Measurements from ENCODE around the gene UQCR10.

The UQCR10 gene

GRCh38 chr22:29798318-29798717 lies 31.1 kb downstream of the UQCR10 start:
- no peak for DNase-seq (ENCODE audit: low read depth)

DNA sequence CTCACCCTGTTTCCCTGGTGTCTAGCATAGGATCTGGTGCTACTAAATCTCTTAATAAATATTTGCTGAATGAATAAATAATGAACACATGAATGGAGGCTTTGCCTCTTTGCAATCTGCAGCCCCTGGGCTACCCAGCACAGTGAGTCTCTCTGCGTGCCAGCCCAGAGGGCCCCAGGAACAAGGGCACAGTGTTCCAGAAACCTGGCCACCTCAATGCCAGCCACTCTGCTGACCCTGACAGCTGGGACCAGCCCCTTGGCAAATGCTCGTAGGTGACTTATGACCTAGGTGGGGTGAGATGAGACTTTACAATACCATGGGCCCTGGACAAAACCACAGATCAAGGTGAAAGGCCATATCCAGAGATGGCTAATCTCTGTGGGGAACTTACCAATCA lies 31.6 kb downstream of the UQCR10 start:
- DNase-seq (ENCODE audit: low read depth): no peak

- peak; percentile 94 for DNase-seq (ENCODE audit: low read depth)
These were observed 32.1 kb downstream of the UQCR10 start for GRCh38 chr22:29799217-29799680.

DNA sequence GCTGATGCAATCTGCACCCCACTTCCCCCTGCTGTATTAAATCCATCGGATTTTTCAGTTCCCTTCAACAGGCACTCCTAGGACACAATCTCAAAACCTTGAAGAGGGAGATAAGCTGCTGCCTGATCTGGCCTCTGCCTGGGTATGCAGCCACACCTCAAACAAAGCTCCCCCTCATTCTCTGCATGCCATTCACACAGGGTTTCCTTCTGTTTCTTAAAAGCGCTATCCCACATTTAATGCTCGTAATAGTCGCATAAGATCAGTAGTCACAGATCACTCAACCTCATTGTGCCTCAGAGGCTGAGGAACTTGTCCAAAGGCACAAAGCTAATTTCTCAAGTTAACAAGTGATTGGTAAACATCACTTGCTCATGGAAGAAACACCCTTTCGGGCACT lies 34.0 kb downstream of the UQCR10 start:
- no peak for DNase-seq (ENCODE audit: low read depth)

GRCh38 chr22:29801796-29802195 lies 34.6 kb downstream of the UQCR10 start:
- no peak for DNase-seq (ENCODE audit: low read depth)

DNA sequence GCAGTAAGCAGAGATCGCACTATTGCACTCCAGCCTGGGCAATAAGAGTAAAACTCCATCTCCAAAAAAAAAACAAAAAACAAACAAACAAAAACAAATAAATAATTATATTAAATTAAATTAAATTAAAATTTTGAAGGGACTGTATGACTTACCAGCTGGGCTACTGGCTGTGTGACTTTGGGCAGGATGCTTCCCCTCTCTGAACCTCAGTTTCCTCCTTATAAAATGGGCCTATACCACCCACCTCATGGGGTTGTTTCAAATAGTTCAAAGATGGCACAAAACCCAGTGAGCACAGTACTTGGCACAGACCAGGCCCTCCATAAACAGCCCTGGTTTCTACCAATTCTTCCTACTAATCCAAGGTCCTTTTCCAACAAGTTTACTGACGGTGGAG lies 36.0 kb downstream of the UQCR10 start:
- DNase-seq (ENCODE audit: low read depth): no peak

DNA sequence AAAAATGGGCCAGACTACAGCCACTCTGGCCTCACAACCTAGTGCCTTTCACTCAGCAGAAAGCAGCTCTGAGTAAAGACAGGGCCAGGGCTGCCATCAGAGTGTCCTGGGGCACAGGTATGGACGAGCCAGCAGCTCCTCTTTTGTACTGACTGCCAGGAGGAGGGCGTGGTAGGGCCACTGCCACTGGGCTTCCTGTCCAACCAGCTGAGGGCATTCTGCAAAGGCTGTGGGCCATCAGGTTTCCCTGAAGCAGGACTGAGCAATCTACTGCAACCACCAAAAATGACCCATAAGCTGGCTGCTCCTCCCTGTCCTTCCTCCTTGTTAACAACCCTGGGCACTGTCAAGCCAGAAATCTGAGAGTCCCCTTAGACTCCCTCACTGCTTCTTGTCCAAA lies 37.8 kb downstream of the UQCR10 start:
- no peak for DNase-seq (ENCODE audit: low read depth)

GRCh38 chr22:29806196-29806595 lies 39.0 kb downstream of the UQCR10 start:
- no peak for DNase-seq (ENCODE audit: low read depth)

DNA sequence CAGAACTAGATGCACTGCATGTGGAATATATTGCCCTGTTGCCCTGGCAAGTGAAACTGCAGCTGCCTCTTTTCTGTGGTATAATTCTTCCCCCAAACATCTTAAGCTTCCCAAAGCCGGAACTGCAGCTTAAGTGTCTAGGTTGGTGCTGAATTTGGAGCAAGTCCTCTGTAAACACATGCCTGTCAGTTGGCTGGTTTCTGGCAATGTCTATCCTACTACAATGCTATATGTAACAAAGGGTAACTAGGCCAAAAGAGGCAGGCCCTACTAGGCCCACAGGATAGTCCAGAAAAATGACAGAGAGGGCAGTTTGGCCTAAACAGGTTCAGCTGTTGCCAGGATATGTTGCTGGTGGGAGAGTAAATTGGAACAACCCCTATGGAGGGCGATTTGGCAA lies 43.0 kb downstream of the UQCR10 start:
- no peak for DNase-seq (ENCODE audit: low read depth)

DNA sequence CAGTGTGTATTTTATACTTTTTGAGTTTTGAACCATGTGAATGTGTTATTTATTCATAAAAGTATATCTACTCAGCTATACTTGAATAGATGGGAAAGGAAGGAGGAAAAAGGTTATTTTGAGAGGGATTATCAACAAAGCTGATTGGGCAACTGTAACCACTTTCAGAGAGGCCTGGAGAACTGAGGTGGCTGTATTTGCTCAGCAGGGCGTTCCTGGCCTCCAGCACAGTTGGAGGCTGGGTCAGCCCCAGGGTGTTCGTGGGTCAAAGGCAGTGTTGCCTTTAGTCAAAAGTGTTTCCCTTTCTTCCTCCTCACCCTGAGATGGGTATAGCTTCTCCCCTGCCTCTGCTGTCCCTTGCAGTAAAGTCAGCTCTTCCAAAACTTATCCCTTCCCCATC lies 44.2 kb downstream of the UQCR10 start:
- no peak for DNase-seq (ENCODE audit: low read depth)

DNA sequence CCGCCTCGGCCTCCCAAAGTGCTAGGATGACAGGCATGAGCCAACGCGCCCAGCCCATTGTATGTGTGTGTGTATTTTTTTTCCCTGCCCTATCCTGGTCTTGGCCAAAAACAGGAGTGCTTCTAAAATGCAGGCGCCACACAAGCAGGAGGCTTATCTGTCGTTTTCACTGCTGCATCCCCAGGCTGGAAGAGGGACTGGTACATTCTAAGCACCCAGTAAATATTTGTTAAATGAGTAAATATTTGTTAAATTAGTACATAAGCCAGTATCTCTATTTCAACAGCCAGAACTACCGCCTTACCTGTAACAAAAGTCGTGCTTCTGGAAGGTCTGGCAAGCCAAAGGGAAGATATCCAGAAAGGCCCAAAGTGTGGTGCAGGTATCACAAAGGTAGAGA lies 46.0 kb downstream of the UQCR10 start:
- no peak for DNase-seq (ENCODE audit: low read depth)

- DNase-seq (ENCODE audit: low read depth): no peak
These were observed 46.4 kb downstream of the UQCR10 start for GRCh38 chr22:29813563-29813962.

GRCh38 chr22:29814003-29814402 lies 46.8 kb downstream of the UQCR10 start:
- no peak for DNase-seq (ENCODE audit: low read depth)

- DNase-seq (ENCODE audit: low read depth): no peak
These were observed 48.4 kb downstream of the UQCR10 start for GRCh38 chr22:29815580-29815979.

DNA sequence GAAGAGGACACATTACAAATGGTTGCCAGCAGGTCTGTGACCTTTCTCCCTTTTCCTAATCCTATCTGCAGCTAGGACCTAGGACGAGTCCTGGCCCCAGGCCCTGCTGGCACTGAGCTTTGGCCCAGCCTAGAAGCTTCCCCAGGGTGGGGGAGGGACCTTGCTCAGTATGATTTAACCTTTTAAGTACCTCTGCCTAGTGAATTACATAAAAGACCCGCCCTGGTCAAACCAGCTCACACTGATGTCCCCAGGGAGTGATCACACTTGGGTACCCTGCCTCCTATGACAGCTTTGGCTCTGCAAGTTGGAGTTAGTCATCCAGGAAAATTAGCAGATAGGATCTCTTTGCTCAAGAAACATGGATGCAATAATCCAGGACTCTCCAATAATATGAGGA lies 49.0 kb downstream of the UQCR10 start:
- no peak for DNase-seq (ENCODE audit: low read depth)

- no peak for DNase-seq (ENCODE audit: low read depth)
These were observed 49.4 kb downstream of the UQCR10 start for GRCh38 chr22:29816539-29816938.

DNA sequence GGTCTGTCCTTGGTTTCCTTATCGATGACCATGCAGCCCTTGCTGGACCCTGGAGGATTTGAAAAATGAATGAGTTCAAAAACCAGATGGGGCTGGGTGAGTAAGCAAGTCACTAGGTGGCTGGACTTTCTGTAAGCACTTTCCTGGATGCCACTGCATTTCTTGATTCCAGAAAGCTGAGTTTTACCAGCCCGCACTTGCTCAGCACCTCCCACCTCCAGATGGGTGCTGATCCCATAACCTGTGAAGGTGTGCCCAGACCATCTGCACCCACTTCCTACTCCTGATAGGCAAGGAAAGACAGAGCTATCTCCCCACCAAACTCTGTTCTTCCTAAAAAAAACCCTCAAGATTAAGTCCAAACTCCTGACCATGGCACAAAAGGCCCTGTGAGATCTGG lies 49.8 kb downstream of the UQCR10 start:
- no peak for DNase-seq (ENCODE audit: low read depth)

- no peak for DNase-seq (ENCODE audit: low read depth)
These were observed 50.6 kb downstream of the UQCR10 start for GRCh38 chr22:29817724-29818123.

- DNase-seq (ENCODE audit: low read depth): no peak
These were observed 52.3 kb downstream of the UQCR10 start for GRCh38 chr22:29819501-29819900.

All from GM04503 (cell line).